Caco-2 (cell line): ENCODE data around the gene POLR2J3. TPM values are rescaled to one million over a fixed set of nuclear protein-coding genes. Genes with fewer than 3 reads are reported as not detected.
"Not testable (repeated sequence)": the region's sequence is repeated elsewhere in the genome, so short reads cannot be mapped to it uniquely, and the experiment has no call there.

Experiments
- BruUV-seq: library from RNA; stranded (reverse); fragments of 400-500 nt; replicated peaks from 2 replicates; lab custom pipeline; 2021; lab: Mats Ljungman, UMichigan
- CTCF ChIA-PET: fragments of 300-600 bp; sonication (Branson Sonifier 250); formaldehyde crosslinking; loops from one replicate; lab custom pipeline; 2022; ENCODE audit warnings: antibody characterized with exemption; lab: Charles Lee
- POLR2A ChIA-PET: fragments of 300-600 bp; sonication (Branson Sonifier 250); formaldehyde crosslinking; loops from one replicate; lab custom pipeline; 2022; ENCODE audit warnings: antibody characterized with exemption; lab: Charles Lee
- DNase-seq, 2 experiments: peaks; one replicate each; pipeline versions ENCODE4 v3.0.0 to v3.0.0-alpha.2; 2020 to 2022
- H3K27me3 ChIP-seq: replicated peaks from 2 replicates; pipeline ENCODE4 v1.6.0; 2011; ENCODE audit warnings: low read length; ENCODE audit not compliant: control insufficient read depth, insufficient read depth
- H3K36me3 ChIP-seq: 2 replicates; pipeline ENCODE4 v1.5.1; 2011; ENCODE audit warnings: low read length; ENCODE audit not compliant: control insufficient read depth, insufficient read depth
- H3K4me1 ChIP-seq: fragments of 250-450 bp; sonication (Bioruptor Pico); 2 replicates; pipeline ENCODE4 v1.5.1; 2020; ENCODE audit warnings: mild to moderate bottlenecking
- H3K4me3 ChIP-seq: 2 replicates; pipeline ENCODE4 v1.5.1; 2011; ENCODE audit warnings: low read depth, mild to moderate bottlenecking, control low read depth, low read length
- H3K9me3 ChIP-seq: fragments of 250-450 bp; sonication (Bioruptor Pico); 2 replicates; pipeline ENCODE4 v1.5.1; 2020; ENCODE audit warnings: mild to moderate bottlenecking, moderate library complexity
- H3K27ac Mint-ChIP-seq: one replicate; pipeline ENCODE4 v1.8.0; 2022; ENCODE audit warnings: mixed read lengths; ENCODE audit not compliant: unreplicated experiment
- H3K27me3 Mint-ChIP-seq: one replicate; pipeline ENCODE4 v1.8.0; 2022; ENCODE audit warnings: mixed read lengths; ENCODE audit not compliant: insufficient read depth, unreplicated experiment
- H3K36me3 Mint-ChIP-seq: one replicate; pipeline ENCODE4 v1.8.0; 2022; ENCODE audit warnings: mild to moderate bottlenecking, mixed read lengths; ENCODE audit not compliant: insufficient read depth, unreplicated experiment
- H3K4me1 Mint-ChIP-seq: one replicate; pipeline ENCODE4 v1.8.0; 2022; ENCODE audit warnings: low read depth, mixed read lengths; ENCODE audit not compliant: unreplicated experiment
- H3K4me3 Mint-ChIP-seq: one replicate; pipeline ENCODE4 v1.8.0; 2022; ENCODE audit warnings: mild to moderate bottlenecking, moderate library complexity, mixed read lengths; ENCODE audit not compliant: unreplicated experiment
- H3K9me3 Mint-ChIP-seq: one replicate; pipeline ENCODE4 v1.8.0; 2022; ENCODE audit warnings: mixed read lengths; ENCODE audit not compliant: unreplicated experiment
- intact Hi-C: fragments of 100-400 bp; cut with micrococcal nuclease; formaldehyde crosslinking; loops from one replicate; pipeline ENCODE4 v1.10.0; 2022; ENCODE audit not compliant: unreplicated experiment
- total RNA-seq: library from RNA; stranded (reverse); gene quantifications from 2 replicates; pipeline ENCODE4 v1.2.3, GENCODE V29; 2022

The POLR2J3 gene
- total RNA-seq, 1 experiment from 2014 or later = 37.4 TPM

DNA sequence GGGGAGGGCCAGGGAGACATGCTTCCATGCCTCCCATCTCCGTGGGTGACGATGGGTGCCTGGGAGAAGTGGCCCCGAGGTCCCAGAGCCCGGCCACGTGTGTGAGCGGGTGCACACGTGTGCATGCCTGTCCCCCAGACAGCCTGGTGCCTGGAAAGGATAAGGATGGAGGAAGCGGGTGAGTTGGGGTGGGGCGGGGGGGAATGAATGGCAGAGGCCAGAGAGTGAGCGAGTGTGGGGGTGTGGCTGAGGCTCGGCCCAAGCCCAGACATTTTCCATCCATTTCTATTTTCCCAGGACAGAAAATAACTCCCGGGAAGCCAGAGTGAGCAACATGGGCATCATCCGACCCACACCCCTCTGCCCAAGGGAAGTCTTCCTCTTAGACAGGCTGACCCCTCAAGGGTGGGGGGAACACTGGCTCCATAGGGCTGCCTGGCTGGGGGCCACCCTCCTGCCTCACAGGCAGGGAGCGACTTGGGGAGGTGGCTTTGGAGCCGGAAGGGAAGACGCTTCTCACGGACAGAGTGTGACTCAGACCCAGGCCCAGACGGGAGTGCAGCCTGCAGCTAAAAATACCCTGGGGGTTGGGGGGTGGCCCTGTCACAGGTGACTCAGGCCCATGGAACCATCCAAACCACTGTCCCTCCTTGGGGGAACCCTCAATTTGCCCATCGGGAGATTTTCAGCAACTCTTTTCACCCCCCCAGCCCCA, 32.2 kb upstream of the POLR2J3 start:
- H3K27ac Mint-ChIP-seq, H3K9me3 Mint-ChIP-seq, H3K36me3 Mint-ChIP-seq, CTCF ChIA-PET, BruUV-seq, H3K4me1 Mint-ChIP-seq, POLR2A ChIA-PET, H3K4me3 Mint-ChIP-seq, DNase-seq, H3K27me3 ChIP-seq, H3K9me3 ChIP-seq, H3K27me3 Mint-ChIP-seq, H3K36me3 ChIP-seq, H3K4me3 ChIP-seq, intact Hi-C loops, H3K4me1 ChIP-seq: not testable (repeated sequence)

DNA sequence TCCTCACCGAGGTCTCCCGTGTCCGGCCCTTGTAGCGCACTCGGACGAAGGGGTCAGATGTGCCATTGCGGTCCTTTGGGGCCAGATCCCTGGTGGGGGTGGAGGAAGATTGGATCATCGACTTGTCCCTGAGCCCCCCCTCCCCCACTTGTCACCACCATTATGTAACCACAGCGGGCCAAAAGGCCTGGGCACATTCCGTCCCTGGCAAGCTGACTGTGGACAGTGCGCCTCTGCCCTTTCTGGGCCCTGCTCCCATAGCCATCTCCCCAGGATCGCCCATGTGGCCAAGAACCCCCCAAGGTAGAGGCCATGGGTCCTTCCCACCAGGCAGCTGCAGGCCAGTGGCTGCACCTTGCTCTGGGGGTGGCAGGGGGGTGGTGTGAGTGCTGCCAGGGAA, 29.9 kb upstream of the POLR2J3 start:
- not testable (repeated sequence) for BruUV-seq

DNA sequence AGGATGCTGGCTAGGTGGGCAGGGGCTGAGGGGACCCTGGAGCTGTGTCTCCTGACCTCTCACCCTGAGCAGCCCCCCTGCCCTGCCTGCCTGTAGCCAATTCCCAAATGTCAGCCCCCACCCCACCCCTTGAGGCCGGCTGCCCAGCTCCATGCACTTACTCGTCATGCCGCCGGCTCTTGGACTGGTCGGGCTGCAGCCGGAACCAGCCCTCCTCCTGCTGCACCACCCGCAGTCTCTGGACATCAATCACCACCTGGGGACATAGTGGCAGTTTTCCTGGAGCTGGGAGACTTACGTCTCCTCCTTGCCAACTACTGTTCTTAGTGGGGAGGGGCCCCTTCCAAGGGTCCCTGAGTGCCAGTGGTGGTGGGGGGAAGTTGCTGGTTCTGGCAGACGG, 27.3 kb upstream of the POLR2J3 start:
- H3K36me3 ChIP-seq, H3K9me3 ChIP-seq, H3K27ac Mint-ChIP-seq, DNase-seq, POLR2A ChIA-PET, BruUV-seq, H3K4me3 Mint-ChIP-seq, H3K27me3 ChIP-seq, CTCF ChIA-PET, H3K4me3 ChIP-seq, H3K4me1 Mint-ChIP-seq, H3K36me3 Mint-ChIP-seq, H3K27me3 Mint-ChIP-seq, H3K9me3 Mint-ChIP-seq, H3K4me1 ChIP-seq, intact Hi-C loops: not testable (repeated sequence)

More for the DNA sequence above, 29.9 kb upstream of the POLR2J3 start:
- H3K4me3 ChIP-seq, H3K9me3 ChIP-seq, H3K4me3 Mint-ChIP-seq, POLR2A ChIA-PET, H3K27ac Mint-ChIP-seq, DNase-seq, H3K27me3 Mint-ChIP-seq, intact Hi-C loops, H3K36me3 Mint-ChIP-seq, H3K9me3 Mint-ChIP-seq, H3K27me3 ChIP-seq, CTCF ChIA-PET, H3K36me3 ChIP-seq, H3K4me1 Mint-ChIP-seq, H3K4me1 ChIP-seq: not testable (repeated sequence)

DNA sequence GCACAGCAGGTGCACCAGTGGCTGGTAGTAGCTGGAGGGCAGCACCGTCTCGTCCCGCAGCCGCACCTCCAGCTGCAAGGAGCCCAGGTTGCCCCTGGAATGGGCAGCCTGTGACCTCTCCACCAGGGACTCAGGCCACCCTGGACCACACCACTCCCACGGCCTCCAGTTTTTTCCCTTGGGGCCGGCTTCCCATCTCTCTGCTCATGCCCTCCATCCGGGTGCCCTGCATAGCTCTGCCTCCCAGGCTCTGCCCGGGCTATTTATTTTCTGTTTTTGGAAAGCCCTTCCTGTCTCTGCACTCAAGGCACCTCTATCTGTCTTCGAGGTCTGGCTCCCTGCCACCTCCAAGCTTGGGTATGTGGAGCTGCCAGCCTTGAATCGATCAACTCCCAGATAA, 23.7 kb upstream of the POLR2J3 start:
- H3K4me3 ChIP-seq, BruUV-seq, H3K27ac Mint-ChIP-seq, H3K27me3 ChIP-seq, DNase-seq, H3K9me3 ChIP-seq, CTCF ChIA-PET, H3K36me3 ChIP-seq, H3K36me3 Mint-ChIP-seq, POLR2A ChIA-PET, H3K9me3 Mint-ChIP-seq, H3K4me1 ChIP-seq, intact Hi-C loops, H3K27me3 Mint-ChIP-seq, H3K4me3 Mint-ChIP-seq, H3K4me1 Mint-ChIP-seq: not testable (repeated sequence)

DNA sequence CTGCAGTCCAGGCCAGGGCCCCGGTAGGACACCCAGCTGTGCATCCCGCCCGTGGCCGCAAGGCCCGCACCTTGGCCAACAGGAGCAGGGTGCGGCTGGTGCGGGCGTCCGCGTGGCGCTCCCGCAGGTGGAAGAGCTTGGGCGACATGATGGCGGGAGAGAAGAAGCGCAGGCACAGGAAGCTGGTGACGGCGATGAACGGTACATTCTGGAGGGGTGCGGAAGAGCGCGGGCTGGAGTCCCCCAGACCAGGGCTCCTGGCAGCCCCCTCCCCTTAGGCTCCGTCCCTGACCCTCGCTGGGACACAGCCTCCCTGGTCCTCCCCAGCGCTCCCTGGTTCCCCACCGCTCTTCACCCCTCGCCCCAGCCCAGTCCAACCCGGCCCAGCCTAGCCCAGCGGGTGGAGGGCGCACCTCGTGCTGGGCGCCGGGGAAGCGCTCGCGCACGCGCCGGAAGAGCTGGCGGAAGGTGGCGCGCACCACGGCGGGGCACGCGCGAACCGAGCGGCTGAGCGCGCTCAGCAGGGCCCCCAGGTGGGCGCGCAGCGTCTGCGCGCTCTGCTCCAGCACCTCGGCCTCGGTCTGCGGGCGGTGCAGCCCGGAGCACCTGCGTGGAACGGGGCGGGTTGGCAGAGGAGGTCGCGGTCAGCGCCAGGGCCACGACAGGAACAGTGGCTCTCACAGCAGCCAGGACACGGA, 21.4 kb upstream of the POLR2J3 start:
- H3K4me1 ChIP-seq, BruUV-seq, CTCF ChIA-PET, H3K36me3 Mint-ChIP-seq, H3K36me3 ChIP-seq, H3K9me3 Mint-ChIP-seq, H3K4me3 ChIP-seq, H3K27me3 Mint-ChIP-seq, H3K27me3 ChIP-seq, H3K27ac Mint-ChIP-seq, POLR2A ChIA-PET, H3K4me3 Mint-ChIP-seq, DNase-seq, intact Hi-C loops, H3K4me1 Mint-ChIP-seq, H3K9me3 ChIP-seq: not testable (repeated sequence)

DNA sequence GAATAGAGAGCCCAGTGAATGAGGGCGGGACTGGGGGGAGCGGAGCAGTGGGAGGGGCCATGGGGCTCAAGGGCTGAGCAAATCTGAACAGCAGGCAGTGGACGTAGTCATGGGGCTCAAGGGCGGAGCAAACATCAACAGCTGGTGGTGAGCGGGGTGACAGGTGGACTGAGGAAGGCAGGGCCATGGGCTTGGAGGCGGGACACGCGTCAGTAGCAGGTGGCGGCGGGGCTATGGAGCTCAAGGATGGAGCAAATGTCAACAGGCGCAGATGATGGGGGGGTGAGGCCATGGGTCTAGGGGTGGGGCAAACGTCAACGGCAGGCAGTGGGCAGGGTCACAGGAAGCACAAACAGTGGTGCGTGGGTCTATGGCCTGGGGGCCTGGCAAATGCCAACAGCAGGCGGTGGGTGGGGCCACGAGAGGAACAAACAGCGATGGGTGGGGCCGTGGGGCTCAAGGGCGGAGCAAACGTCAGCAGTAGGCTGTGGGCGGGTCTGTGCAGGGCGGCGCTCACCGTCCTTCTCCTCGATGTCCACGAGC, 20.2 kb upstream of the POLR2J3 start:
- H3K27me3 Mint-ChIP-seq, intact Hi-C loops, H3K9me3 Mint-ChIP-seq, H3K4me3 Mint-ChIP-seq, BruUV-seq, H3K4me1 Mint-ChIP-seq, H3K27me3 ChIP-seq, CTCF ChIA-PET, POLR2A ChIA-PET, H3K9me3 ChIP-seq, H3K4me3 ChIP-seq, H3K36me3 ChIP-seq, H3K27ac Mint-ChIP-seq, H3K36me3 Mint-ChIP-seq, H3K4me1 ChIP-seq: not testable (repeated sequence)
- peak; percentile 50 to 76 for DNase-seq

DNA sequence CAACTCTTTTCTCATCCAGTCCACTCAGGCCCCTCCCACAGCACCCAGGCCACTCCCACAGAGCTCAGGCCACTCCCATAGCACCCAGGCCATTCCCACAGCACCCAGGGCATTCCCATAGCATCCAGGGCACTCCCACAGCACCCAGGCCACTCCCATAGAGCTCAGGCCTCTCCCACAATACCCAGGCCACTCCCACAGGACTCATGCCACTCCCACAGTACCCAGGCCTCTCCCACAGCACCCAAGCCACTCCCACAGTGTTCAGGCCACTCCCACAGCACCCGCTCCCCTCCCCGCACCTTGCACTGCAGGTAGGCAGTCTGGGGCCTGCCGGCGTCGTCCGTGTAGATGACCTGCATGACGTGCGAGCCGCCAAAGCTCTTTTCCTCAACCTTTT, 17.5 kb upstream of the POLR2J3 start:
- POLR2A ChIA-PET, BruUV-seq, H3K9me3 Mint-ChIP-seq, H3K36me3 Mint-ChIP-seq, H3K27me3 ChIP-seq, intact Hi-C loops, H3K4me3 Mint-ChIP-seq, H3K27me3 Mint-ChIP-seq, H3K27ac Mint-ChIP-seq, H3K4me1 Mint-ChIP-seq, DNase-seq, CTCF ChIA-PET, H3K4me3 ChIP-seq, H3K9me3 ChIP-seq, H3K4me1 ChIP-seq, H3K36me3 ChIP-seq: not testable (repeated sequence)
